ENCODE measurements around the gene RHCG. TPM values are rescaled to one million over a fixed set of nuclear protein-coding genes. Genes with fewer than 3 reads are reported as not detected.

The RHCG gene
- not detected for total RNA-seq

DNA sequence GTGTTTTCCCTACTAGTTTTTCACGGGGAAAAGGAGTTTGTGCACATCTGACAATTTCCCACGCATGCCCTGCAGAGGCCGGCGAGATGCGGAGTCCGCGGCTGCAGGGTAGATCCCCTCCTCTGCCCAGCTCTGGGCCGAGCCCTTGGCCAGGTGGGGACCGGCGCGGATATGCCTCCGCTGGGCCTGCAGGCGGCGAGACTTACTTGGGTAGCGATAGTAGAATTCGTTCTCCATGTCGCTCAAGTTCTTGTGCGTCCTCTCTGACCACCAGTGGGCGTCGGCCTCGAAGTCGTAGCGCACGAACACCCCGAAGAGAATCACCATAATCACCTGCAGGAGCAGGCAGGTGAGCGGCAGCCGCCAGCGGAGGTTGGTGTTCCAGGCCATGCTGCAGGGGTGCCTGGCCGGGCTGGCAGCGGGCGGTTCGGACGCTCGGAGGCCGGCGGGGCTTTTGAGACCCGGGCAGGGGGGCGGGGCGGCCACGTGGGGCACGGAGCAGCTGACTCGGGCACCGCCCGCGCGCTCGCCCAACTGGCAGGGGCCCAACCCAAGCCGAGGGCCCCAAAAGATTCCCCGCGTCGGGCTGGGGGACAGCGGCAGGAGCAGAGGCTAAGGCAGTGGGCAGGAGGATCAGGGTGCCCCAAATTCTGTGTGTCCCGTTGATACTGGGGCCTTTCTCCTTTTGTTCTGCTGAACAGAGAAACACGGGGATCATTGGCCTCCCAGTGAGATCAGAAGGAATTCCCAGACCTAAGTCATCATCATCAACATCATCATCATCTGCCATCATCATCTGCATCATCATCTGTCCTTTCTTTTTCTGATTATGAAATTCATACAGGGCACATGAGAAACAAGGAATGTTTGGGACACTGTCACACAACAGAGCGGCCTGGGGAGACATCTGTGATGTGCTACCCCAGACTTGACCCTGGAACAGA lies at the start of gene RHCG:
TSS of gene RHCG (minus strand) at position 429 of the 944 bp plus-strand sequence. CDS start at position 390, 39 bp downstream.
- DNase-seq, result no peak

DNA sequence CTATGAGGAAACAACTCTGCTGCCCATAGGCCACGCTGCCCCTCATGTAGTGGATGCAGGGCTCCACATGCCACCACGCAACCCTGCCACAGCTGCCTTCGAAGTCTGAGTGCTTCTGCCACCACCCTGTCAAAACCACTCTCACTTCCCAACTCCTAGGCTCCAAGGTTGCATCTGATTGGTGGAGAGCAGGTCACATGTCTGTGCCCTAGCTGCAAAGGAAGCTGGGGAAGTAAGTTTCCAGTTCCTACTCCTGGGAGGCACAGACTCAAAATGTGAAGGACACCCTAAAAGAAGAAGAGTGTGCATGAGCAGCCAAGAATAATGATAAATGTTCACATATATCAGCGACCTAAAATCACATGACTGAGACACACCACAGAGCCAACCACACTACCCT lies 47.0 kb upstream of the RHCG start:
- DNase-seq, result no peak

DNA sequence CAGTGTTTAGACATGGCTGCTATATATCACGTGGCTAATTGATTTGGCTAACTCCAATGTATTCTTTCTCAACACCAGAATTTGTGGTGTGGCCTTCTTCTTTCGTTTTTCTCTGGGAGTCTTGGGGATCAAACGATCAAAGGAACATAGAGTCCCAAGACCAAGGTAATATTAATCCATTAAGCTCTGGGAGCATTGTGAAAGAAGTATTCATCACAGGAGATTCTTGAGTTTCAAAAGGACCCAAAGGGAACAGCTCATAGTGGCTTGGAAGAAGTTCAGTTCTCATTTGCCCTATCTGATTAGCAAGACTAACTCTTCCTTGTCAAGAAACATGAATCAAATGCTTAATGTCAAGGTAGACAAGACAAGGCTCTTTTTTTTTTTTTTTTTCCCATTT lies 46.0 kb upstream of the RHCG start:
- DNase-seq, result no peak

DNA sequence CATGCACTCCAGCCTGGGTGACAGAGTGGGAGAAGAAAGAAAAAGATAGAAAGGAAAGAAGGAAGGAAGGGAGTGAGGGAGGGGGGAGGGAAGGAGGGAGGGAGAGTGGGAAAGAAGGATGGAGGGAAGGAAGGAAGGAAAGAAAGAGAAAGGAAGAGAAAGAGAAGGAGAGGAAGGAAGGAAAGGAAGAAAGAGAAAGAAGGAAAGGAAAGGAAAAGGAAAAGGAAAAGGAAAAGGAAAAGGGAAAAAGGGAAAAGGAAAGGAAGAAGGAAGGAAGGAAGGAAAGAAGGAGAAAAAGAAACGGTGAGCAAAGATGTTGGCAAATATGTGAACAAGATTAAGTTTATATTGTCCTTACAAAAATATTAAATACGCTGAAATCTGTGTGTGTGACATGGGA lies 42.6 kb upstream of the RHCG start:
- no peak for DNase-seq

DNA sequence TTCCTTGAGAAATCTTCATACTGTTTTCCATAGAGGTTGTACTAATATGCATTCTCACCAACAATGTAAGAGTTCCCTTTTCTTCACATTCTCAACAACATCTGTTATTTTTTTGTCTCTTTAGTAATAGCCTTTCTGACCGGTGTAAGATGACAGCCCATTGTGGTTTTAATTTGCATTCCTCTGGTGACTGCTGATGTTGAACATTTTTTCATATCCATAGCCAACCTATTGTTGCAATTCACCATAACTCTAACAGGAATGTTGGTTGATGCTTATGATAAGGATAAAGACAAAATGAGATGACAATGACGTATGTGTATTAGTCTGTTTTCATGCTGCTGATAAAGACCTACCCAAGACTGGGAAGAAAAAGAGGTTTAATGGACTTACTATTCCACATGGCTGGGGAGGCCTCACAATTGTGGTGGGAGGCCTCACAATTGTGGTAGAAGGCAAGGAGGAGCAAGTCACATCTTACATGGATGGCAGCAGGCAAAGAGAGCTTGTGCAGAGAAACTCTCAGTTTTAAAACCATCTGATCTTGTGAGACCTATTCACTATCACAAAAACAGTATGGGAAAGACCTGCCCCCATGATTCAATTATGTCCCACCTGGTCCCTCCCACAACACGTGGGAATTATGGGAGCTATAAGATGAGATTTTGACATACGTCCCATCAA lies 37.6 kb upstream of the RHCG start:
- no peak for DNase-seq

DNA sequence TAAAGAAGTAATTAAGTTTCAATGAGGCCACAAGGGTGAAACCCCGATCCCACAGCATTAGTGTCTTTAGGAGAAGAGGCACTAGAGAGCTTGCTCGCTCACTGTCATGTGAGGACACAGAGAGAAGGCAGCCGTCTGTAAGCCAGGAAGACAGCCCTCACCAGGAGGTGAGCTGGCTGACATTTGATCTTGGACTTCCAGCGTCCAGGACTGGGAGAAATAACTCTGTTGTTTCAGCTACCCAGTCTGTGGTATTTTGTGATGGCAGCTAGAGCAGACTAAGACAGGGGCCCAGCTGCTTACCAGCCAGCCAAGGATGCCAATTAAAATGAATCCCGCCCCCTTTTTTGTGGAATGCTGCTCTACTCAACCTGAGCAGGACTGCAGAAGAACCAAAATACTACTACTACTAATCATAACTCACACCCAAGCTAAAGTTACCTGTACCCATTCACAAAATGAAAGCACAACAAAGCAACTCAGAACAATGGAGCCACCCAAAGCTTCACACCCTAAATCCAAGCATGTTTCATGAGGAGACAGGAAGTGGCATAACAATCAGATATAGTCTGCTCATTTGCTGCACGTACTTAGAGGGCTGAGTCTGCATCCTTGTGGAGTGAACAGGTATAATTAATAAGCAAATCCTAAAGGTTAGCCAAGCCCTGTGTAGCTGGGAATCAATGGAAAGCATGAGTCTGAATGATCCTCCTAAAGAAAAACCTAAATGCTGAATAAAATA lies 35.6 kb upstream of the RHCG start:
- DNase-seq, result no peak

DNA sequence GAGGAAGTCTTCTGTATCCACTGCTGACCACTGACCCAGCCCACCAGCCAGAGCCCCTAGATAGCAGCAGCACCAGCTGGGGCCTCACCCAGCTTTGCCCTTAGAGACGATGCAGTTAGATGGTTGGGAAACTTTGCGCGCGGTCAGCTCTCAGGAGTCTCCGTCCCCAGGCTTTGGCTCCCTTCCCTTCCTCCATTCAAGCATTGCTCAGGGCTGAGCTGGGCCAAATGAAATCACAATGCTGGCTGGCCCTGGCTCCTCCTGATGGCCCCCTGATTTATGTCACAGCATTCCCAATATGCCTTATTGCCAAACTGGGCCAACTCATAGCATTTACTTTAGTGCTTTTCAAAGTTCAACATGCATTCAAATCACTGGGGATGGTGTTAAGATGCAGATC lies 34.6 kb upstream of the RHCG start:
- DNase-seq, result no peak

DNA sequence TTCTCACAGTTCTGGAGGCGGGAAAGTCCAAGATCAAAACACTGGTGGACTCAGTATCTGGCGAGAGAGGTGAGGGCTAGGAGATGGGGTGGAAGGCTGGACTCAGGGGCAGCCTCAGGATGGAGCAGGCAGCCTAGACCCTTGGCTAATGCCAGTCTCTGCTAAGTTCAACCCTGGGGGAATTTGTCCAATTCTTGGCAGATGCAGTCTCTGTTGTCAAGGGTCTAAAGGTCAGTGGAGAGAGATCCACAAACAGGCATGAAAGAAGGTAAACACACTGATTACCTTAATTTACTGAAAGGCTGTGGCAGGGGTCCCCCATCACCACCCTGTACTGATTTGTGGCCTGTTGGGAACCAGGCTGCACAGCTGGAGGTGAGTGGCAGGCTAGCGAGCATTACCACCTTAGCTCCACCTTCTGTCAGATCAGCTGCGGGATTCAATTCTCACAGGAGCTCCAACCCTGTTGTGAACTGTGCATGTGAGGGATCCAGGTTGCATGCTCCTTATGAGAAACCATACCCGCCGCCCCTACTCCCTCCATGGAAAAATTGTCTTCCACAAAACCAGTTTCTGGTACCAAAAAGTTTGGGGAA lies 32.5 kb upstream of the RHCG start:
- no peak for DNase-seq

DNA sequence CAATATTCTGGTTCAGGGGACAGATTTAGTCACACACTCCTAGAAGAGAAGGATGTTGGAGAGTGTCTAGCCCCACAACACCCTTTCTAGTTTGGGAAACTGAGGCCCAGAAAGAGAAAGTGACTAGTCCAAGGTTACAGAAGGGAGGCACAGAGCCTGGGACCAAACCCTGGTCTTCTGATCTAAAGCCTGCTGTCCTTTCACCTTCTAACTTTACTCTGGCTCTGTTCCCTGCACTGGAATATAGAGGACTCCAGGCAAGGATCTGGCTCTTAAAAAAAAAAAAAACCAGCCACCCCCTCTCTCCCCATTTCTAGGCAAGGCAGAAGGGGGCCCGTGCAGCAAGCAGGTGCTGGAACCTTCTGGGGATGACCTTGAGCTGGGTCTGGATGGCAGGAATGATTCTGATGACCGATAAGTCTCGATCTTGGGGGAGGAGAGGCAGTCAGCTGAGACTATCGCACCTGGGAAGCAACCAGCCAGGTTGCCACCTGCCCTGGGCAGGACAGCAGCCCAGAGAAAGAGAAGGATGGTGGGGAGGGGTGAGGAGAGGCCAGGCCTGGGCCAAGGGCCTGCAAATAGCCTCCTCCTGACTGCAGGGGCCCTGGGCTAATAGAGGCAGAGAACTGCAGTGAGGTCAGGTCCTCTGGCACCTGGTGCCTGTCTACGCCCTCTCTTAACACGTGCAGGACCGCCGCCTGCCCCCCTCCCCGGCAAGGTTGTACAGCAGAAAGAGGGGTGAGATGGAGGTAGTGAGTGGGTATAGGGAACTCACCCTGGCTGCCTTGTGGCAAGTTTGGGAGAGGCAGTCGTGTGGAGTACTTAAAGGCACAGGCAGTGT lies 30.4 kb upstream of the RHCG start:
- no peak for DNase-seq

DNA sequence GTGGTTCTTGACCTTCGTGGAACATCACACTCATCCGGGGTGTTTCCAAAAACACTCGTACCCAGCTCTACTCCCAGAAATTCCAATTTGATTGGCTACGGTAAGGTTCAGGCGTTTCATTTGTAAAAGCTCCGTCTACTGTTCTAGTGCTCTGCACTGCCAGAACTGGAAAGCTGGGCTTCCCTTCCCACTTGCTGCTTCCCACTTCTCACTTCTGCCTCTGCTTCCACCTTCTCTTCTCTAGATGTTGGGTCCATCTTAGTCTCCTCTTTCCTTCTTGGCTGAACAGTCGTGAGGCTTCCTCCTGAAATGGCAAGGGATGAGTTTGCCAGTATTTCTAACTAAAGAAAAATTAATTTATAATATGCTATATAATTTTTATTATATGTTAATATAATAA lies 29.8 kb upstream of the RHCG start:
- DNase-seq, result no peak

DNA sequence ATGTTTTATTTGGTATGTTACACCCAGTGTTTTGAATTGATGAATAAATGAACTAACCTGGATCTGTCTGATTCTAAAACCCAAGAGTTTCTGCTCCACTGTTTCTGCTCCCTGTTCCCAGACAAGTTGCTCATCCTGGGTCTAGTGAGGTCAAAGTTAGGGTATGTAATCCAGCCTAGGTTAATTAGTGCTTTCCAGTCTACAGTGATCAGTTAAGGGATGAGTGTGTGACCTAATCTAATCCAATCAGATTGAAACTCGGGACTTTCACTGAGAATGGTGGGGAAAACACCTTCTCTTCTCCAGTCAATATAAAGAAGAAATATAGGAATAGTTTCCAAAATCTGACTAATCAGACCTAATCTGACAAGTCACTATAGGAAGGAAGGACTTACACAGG lies 27.8 kb upstream of the RHCG start:
- no peak for DNase-seq

DNA sequence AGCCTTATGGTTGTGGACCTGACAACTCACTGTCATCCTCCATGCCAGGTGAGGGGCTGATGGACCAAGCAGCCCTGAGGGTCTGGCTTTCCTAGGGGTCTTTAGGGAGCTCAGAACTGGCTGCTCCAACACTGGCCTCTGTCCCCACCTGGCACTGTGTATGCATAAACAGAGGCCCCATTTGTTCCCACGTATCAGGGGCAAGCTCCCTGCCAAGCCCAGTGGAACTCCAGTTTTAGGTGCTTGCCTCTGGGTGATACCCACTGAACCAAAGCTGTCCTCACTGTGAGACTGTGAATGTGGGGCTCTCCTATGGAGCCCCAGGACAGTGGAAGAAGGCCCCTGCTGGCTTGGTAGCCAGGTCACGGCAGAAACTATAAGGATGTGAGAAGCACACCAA lies 26.7 kb upstream of the RHCG start:
- no peak for DNase-seq

DNA sequence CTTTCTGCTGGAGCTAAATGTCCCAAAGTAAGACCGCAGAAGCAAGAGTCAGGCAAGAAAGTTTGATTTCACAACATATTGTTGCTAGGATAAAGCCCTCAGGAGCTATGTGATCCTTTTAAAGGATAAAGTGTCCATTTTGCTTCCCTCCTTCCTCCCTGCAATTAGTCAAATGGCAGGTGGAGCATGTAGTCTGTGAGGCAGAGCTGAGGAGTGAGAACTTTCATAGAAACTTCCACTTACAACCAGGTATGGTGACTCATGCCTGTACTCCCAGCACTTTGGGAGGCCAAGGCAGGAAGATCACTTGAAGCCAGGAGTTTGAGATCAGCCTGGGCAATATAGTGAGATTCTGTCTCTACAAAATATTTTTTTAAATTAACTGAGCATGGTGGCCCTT lies 25.2 kb upstream of the RHCG start:
- no peak for DNase-seq

DNA sequence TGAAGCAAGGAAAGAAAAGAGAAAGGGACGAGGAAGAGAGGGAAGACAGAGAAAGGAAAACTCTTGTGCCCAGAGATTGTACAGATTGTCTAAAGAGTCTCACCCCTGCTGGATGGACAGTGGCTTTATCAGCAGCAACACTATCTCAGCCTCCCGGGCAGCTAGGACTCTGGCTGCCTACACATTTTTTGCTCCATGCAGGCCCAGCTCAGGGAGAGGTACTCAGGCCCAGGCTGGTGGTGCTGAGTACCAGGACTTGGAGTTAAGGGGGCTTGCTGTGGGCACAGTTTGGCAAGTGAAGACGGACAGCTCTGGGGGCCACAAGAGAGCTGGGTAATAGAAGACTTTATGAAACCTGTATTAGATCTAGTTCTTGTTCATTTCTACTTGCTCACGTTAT lies 19.1 kb upstream of the RHCG start:
- DNase-seq, result no peak

DNA sequence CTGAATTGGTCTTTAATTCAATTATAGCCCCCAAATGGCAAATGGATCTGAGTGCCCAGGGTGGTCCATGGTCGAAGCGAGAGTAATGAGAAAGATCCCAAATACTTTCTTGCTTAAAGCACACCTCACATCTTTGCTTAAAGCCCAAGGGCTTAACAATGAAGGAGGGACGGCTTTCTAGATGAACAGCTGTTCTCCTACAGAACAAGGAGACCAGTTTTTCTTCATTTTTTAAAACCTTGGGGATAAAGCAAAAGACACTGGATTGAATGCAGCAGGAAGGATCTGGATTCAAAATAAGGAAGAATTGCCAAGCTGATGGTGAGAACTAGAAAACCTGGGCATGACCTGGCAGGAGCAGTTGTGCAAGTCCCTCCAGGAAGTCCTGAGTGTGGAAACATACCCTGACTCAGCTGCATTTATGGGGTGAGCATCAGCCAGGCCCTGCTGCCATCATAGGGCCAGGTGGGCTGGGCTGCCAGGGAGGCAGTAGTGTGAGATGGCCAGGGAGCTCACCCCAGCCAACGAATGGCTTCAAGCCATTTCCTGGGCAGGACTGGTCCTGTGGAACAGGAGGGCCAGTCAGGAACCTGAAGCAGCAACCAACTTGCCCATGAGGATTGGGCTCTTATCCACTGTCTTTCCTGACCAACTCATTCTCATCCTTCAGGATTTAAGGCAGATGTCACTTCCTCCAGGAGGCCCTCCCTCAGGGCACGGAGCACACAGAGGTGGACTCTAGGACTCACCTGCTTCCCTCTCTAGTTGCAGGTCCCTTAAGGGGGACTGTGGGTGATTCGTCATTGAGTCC lies 18.4 kb upstream of the RHCG start:
- DNase-seq, result no peak

DNA sequence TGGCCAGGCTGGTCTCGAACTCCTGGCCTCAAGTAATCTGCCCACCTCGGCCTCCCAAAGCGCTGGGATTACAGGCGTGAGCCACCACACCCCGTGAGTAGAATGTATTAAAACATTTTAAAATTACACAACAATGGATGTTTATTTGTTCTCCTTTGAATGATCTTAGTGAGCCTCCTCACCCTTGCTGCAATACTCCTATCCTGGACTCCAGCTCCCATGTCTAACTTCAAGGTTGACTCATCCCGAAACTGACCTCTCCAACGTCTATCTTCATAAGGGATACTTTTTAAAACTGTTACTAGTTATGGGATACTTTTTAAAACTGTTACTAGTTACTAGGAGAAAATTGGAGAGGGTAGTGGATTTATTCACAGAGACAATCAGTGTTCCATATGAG lies 17.8 kb upstream of the RHCG start:
- DNase-seq, result no peak

DNA sequence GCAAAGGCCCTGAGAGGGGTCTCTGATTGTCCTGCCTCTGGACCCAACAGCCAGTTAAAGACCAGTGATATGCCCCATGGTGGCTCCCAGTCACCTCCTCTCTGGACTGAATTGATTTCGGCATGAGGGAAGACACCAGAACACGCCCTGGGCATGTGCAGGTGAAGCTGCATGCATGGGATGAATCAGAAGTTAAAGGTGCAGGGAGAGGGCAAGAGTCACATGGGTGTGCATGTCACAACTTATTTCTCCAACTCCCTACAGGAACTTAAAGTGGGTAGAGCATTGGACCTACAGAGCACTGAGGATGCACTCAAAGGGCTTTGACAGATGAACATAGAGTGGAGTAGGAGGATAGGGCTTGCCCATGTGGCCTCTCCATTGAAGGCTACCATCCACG lies 16.9 kb upstream of the RHCG start:
- DNase-seq, result no peak

DNA sequence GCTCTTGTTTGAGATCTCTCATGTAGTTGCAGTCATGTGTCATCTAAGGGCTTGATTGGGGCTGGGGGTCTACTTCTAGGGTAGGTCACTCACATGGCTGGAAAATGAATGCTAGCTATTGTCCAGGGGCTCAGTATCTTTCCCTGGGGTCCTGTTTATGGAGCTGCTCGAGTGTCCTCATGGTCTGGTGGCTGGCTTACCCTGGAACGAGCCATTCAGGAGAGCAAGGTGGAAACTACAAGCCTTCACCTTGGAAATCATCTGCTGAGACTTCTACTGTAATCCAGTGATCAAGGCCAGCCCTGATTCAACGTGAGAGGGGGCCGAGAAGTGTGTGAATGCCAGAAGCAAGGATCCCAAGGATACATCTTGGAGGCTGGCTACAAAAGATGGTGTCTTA lies 16.2 kb upstream of the RHCG start:
- no peak for DNase-seq

DNA sequence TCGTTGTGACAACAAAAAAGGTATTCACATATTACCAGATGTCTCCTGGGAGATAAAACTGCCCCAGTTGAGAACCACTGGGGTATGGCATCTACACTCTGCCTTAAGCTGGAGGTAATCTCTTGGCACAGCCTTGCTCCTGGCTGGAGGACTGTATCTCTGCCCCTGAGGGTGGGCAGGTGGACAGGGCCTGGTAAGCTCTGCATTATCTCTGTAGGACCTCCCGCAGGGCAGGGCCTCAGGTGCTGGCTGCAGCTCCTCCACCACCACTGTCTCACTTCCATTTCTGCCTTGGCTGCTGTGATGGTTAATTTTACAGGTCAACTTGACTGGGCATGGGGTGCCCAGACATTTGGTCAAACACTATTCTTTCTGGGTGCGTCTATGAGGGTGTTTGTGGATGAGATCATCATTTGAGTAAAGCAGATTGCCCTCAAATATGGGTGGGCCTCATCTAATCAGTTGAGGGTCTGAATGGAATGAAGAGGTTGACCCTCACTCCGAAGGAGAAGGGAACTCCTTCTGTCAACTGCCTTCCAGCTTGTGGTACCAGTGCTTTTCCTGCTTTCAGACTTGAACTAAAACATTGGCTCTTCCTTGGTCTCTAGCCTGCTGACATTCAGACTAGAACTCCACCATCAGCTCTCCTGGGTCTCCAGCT lies 9.8 kb upstream of the RHCG start:
- DNase-seq, result no peak

DNA sequence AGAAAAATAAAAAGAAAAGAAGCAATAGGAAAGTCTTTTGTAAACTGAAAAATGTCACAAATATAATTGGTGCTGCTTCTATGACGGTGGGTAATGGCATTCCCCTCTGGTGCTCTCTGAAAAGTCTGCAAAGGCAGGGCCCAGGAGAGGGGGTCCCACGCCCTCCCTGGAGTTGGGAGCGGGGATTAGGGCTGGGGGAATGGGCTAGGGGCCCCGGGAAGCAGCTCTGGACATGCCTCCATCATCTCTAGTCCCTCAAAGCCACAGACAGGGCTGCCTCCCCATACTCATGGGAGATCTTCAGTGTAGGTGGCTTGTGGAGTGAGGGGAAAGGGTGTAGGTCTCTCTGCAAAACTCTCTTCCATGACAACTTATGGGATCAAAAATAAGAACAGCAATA lies 7.8 kb upstream of the RHCG start:
- DNase-seq, result no peak

All from effector CD4-positive, alpha-beta T cell (primary cell).